Parathyroid adenoma (tissue), 2 donors: ENCODE measurements around the gene BCAM.
A peak's percentile ranks its signal among the peaks of the same experiment; 100 is the strongest.

Experiments
- H2AFZ ChIP-seq: fragments of 300-600 bp; sonication (generic); one replicate; pipeline ENCODE4 v1.7.0; 2017; ENCODE audit warnings: antibody characterized with exemption, mild to moderate bottlenecking
- H3K27ac ChIP-seq: fragments of 300-600 bp; sonication (generic); one replicate; pipeline ENCODE4 v1.7.0; 2017
- H3K27me3 ChIP-seq: fragments of 300-600 bp; sonication (generic); one replicate; pipeline ENCODE4 v1.7.0; 2017; ENCODE audit warnings: low read length; ENCODE audit not compliant: control insufficient read depth, insufficient read depth
- H3K36me3 ChIP-seq: fragments of 300-600 bp; sonication (generic); one replicate; pipeline ENCODE4 v1.7.0; 2017; ENCODE audit warnings: low read length; ENCODE audit not compliant: control insufficient read depth, insufficient read depth
- H3K4me1 ChIP-seq: fragments of 300-600 bp; sonication (generic); one replicate; pipeline ENCODE4 v1.7.0; 2017; ENCODE audit warnings: control low read depth
- H3K4me2 ChIP-seq: fragments of 300-600 bp; sonication (generic); one replicate; pipeline ENCODE4 v1.7.0; 2017; ENCODE audit warnings: low read length
- H3K4me3 ChIP-seq: fragments of 300-600 bp; sonication (generic); one replicate; pipeline ENCODE4 v1.7.0; 2017; ENCODE audit warnings: low read depth, low read length
- H3K79me2 ChIP-seq: fragments of 300-600 bp; sonication (generic); one replicate; pipeline ENCODE4 v1.7.0; 2017; ENCODE audit warnings: control low read depth
- H3K9ac ChIP-seq: fragments of 300-600 bp; sonication (generic); one replicate; pipeline ENCODE4 v1.7.0; 2017; ENCODE audit warnings: mild to moderate bottlenecking
- H3K9me3 ChIP-seq: fragments of 300-600 bp; sonication (generic); one replicate; pipeline ENCODE4 v1.7.0; 2017; ENCODE audit warnings: low read length; ENCODE audit not compliant: control insufficient read depth
- CTCF ChIP-seq: fragments of 300-600 bp; sonication (generic); IDR thresholded peaks from one replicate; pipeline ENCODE4 v1.7.0; 2017; ENCODE audit warnings: antibody characterized with exemption, mild to moderate bottlenecking
- donor health status: primary hyperparathyroidism.

Gene BCAM

GRCh38 chr19:44863990-44864389 is 55.1 kb downstream of the BCAM start:
- Histone ChIP-seq H3K27me3 (no peaks in the 10 kb centered on the region), H3K9me3 (no peaks in the 10 kb centered on the region), H3K4me1 (peaks cover 8% of the 10 kb centered on the region), H3K36me3 (no peaks in the 10 kb centered on the region), H3K27ac (no peak overlapping the region), H3K79me2 (peaks cover 30% of the 10 kb centered on the region), H3K4me2 (no peak overlapping the region), H2AFZ (no peak overlapping the region), H3K4me3 (no peak overlapping the region), H3K9ac (no peak overlapping the region)
- TF ChIP-seq CTCF: no peak

DNA sequence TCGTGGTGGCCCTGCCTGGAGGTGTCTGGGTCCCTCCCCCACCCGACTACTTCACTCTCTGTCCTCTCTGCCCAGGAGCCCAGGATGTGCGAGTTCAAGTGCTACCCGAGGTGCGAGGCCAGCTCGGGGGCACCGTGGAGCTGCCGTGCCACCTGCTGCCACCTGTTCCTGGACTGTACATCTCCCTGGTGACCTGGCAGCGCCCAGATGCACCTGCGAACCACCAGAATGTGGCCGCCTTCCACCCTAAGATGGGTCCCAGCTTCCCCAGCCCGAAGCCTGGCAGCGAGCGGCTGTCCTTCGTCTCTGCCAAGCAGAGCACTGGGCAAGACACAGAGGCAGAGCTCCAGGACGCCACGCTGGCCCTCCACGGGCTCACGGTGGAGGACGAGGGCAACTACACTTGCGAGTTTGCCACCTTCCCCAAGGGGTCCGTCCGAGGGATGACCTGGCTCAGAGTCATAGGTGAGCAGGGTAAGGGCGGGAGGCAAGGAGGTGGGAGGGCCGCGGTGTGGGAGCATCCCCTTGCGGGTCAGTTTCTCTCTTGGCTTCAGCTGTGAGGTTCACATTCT is 56.4 kb downstream of the BCAM start:
- peaks cover 25% of the 10 kb centered on the region for H3K79me2 ChIP-seq
- no peak overlapping the region for H3K4me2 ChIP-seq
- no peaks in the 10 kb centered on the region for H3K36me3 ChIP-seq
- no peak overlapping the region for H3K27ac ChIP-seq
- H3K9me3 ChIP-seq: no peaks in the 10 kb centered on the region
- H2AFZ ChIP-seq: no peak overlapping the region
- H3K4me1 ChIP-seq: peaks cover 8% of the 10 kb centered on the region
- H3K9ac ChIP-seq: no peak overlapping the region
- no peak for TF ChIP-seq CTCF
- no peak overlapping the region for H3K4me3 ChIP-seq
- no peaks in the 10 kb centered on the region for H3K27me3 ChIP-seq

DNA sequence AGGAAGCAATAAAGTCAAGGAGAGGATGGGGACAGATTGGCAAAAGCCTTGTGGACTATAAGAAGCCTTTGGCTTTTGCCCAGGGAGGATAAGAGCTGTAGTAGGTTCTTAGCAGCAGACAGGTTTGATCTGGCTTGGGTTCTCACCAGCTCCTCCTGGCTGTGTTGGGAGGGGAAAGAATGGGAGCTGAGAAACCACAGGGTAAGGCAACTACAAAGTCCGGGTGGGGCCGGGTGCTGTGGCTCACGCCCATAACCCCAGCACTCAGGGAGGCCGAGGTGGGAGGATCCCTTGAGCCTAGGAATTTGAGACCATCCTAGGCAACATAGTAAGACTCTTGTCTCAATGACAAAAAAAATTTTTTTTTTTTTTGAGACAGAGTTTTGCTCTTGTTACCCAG is 57.8 kb downstream of the BCAM start:
- Histone ChIP-seq H3K79me2 (peaks cover 25% of the 10 kb centered on the region), H3K4me1 (no peaks in the 10 kb centered on the region), H3K27me3 (no peaks in the 10 kb centered on the region), H3K9ac (no peak overlapping the region), H3K4me3 (no peak overlapping the region), H3K9me3 (no peaks in the 10 kb centered on the region), H3K27ac (no peak overlapping the region), H3K36me3 (no peaks in the 10 kb centered on the region), H2AFZ (no peak overlapping the region), H3K4me2 (no peak overlapping the region)
- TF ChIP-seq CTCF: no peak

GRCh38 chr19:44867578-44867977 is 58.7 kb downstream of the BCAM start:
- TF ChIP-seq CTCF: no peak
- no peak overlapping the region for H3K4me2 ChIP-seq
- H3K36me3 ChIP-seq: no peaks in the 10 kb centered on the region
- H3K4me1 ChIP-seq: no peaks in the 10 kb centered on the region
- H3K4me3 ChIP-seq: no peak overlapping the region
- no peak overlapping the region for H3K9ac ChIP-seq
- no peaks in the 10 kb centered on the region for H3K27me3 ChIP-seq
- H2AFZ ChIP-seq: no peak overlapping the region
- peak overlapping the region; percentile 4 for H3K27ac ChIP-seq
- H3K79me2 ChIP-seq: peaks cover 22% of the 10 kb centered on the region
- no peaks in the 10 kb centered on the region for H3K9me3 ChIP-seq

- TF ChIP-seq CTCF: no peak
- H3K27me3 ChIP-seq: no peaks in the 10 kb centered on the region
- no peak overlapping the region for H3K4me3 ChIP-seq
- H3K9ac ChIP-seq: no peak overlapping the region
- H2AFZ ChIP-seq: no peak overlapping the region
- no peaks in the 10 kb centered on the region for H3K36me3 ChIP-seq
- no peaks in the 10 kb centered on the region for H3K9me3 ChIP-seq
- H3K27ac ChIP-seq: peak overlapping the region; percentile 40
- no peak overlapping the region for H3K4me2 ChIP-seq
- H3K4me1 ChIP-seq: peaks cover 8% of the 10 kb centered on the region
- H3K79me2 ChIP-seq: peaks cover 17% of the 10 kb centered on the region
Observed at GRCh38 chr19:44869733-44870470, 61.0 kb downstream of the BCAM start.
